Measurements from ENCODE around the gene UNC5B.
A peak's percentile ranks its signal among the peaks of the same experiment; 100 is the strongest.

The UNC5B gene

DNA sequence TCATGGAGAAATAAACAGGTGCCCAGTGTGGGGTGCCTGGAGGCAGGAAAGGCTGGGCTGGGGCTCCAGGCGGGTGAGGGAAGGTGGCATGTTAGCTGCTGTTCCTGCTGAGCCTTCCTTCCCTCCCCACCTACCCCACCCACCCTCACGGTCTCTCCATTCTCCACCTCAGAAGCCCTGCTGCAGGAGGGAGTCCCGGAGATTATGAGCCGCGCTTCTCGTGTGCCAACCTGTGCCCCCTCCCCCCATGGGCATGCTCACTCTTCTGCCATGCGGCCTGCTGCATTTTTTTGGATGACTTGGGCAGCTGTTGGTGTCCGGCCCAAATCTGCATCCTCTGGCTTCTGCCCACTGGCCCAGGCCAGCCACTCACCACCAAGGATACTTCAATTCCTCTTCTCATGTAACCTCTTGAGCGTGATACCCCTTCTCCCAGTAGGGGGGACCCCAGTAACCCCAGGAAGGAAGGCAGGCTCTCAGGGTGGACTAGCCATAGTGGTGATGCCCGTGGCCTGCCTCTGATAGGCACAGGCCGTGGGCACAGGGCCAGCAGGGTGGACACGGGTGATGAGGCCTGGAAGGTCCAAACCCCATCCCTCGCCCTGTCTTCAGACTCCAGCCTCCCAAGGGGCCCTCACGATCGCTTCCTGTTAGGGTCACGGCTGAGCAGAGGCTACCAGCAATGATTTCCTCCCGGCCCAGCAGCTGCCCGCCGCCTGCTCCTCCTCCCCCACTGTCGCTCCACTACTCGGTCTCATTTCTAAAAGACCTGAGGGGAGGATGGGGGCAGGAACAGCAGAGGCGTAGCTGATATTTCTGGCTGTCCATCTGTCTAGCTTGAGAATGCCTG is 27.8 kb downstream of the UNC5B start:
- DNase-seq, result no peak

GRCh38 chr10:71241114-71241829 is 28.9 kb downstream of the UNC5B start:
- DNase-seq, result no peak

DNA sequence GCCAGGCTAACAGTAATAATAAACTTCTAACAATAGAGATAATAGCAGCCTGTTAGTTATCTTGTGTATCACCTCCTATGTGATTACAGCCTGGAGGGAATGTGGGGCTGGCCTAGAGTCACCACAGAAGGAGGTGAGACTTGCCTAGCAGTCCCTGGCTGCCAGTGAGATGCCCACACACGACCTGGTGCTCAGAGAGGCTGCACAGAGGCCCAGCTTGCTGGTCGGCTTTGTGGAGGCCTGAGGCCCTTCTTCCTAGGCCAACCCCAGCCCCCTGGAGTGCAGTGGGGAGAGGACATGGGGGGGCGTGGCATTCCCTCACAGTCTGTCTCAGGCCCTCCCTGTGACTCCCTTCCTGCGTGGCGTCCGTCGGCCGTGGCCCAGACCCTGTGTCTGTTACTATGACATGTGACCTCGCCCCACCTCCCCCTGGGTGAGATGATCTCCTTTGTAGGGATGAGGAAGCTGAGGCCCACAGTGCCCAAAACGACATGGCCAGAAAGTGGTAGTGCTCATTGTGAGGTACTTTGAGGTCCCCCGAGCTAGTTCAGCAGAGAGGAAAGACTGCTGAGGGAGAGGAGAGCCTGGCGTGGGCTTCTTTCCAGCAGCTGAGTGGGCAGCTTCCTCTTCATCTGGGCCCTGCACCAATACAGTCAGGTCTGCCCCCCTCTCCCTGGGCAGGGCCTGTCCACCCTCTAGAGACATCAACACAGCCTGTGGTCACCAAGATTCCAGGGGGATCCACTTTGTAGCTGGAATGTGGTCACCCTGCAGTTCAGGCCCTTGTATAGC is 29.7 kb downstream of the UNC5B start:
- no peak for DNase-seq

GRCh38 chr10:71242622-71243009 is 30.2 kb downstream of the UNC5B start:
- no peak for DNase-seq

- no peak for DNase-seq
These were observed 31.5 kb downstream of the UNC5B start for GRCh38 chr10:71243756-71244395.

- no peak for DNase-seq
These were observed 32.4 kb downstream of the UNC5B start for GRCh38 chr10:71244431-71245419.

DNA sequence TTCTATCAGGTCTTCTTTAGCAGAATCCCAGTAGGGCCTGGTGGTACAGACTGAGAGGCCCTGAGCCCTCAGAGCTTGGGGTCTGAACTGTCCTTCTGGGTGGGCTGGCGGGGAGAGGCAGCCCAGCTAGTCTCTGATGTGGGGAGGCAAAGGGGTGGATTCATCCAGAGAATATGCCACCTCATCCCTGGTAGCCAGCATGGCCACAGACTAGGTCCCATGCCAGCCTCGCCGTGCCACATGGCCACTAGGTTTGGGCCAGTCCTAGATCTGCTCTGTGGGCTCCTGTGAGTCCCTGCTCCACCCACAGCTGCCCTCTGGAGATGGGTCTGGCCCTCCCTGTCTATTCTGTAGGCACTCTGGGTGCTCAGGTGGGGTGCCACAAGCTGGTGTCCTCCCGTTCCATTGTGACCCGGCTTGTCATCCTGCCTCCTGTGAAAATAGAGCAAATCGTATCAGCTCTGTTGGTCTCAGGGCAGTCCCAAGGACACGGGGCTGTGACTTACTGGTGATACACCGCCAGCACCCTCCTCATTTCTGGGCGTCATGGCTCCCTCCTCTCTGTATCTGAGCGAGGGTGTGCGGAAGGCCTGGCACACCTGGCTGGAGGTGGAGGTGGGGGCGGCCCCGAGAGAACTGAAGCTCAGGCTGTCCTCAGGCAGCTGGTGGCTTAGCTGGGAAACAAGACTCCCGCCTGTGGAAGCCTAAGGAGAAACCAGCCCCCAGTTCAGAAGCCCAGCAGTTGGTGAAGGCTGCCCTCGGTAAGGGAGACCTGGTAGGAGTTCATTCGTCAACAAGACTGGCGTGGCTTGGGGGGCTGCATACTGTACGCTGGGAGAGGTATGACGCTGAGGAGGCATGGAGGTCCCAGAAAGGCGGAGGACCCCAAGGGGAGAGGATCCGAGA is 33.3 kb downstream of the UNC5B start:
- no peak for DNase-seq

GRCh38 chr10:71246591-71247413 is 34.4 kb downstream of the UNC5B start:
- peak; percentile 19 for DNase-seq

- DNase-seq, result no peak
These were observed 35.0 kb downstream of the UNC5B start for GRCh38 chr10:71247414-71247705.

- no peak for DNase-seq
These were observed 35.4 kb downstream of the UNC5B start for GRCh38 chr10:71247804-71248203.

- no peak for DNase-seq
These were observed 35.8 kb downstream of the UNC5B start for GRCh38 chr10:71248210-71248609.

GRCh38 chr10:71249996-71250395 is 37.6 kb downstream of the UNC5B start:
- DNase-seq, result no peak

- DNase-seq, result no peak
These were observed 38.0 kb downstream of the UNC5B start for GRCh38 chr10:71250405-71250804.

GRCh38 chr10:71250842-71251241 is 38.5 kb downstream of the UNC5B start:
- no peak for DNase-seq

DNA sequence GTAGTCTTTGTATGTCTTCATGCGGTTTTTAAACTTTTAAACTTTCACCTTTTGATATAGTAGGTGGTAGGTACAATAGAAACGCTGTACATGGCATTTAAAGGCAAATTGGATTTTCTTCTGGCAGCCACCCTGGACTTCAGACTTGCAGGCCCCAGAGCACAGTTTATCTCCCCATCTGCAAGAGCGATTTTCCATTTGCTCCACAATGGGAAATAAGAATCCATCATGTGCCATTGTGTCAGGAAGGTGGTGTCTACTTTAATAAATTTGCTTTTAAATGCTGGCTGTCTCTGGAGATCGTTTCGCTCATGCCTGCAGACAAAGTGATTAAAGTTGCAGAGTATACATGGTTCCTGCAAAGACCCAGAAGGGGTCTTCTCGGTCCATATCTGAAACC is 38.9 kb downstream of the UNC5B start:
- DNase-seq, result no peak

GRCh38 chr10:71252220-71252619 is 39.9 kb downstream of the UNC5B start:
- no peak for DNase-seq

- no peak for DNase-seq
These were observed 41.8 kb downstream of the UNC5B start for GRCh38 chr10:71253981-71254818.

DNA sequence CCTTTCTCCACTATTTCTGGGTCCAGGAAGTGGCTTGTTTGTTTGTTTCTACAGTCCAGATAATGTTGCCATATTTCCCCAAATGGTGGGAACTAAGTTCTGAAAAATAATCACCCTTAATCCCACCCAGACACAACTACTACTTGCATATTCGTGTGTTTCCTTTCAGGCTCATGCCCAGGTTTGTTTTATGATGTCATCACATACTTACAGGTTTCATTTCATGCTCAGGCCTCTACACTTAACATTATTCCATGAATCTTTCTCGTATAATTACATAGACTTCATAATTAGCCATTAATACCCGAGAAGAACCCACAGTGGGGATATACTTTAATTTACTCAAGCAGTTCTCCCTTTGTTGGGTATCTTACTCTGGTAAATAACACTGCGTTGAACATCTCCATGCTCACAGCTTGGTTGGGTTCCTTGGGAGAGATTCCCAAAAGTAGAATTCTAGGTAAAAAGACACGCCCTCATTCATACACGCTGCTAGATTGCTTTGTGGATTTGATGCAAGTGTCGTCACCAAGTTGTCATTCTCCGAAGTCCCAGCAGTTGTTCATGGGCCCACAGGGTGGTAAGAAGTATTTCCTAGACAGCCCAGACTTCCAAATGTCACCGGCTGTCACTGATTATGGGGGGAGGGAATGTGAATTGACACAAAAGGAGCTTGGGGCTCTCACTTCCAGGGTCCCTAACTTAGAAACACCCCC is 42.6 kb downstream of the UNC5B start:
- DNase-seq, result no peak

- DNase-seq, result no peak
These were observed 43.1 kb downstream of the UNC5B start for GRCh38 chr10:71255550-71255807.

Data from NCI-H510A (cell line).